Keratinocyte (primary cell): Measurements from ENCODE around the gene CBFA2T3.

Source experiments
- CTCF ChIP-seq, 3 experiments: IDR thresholded peaks in 1 of 3; conservative IDR thresholded peaks in 1 of 3; optimal IDR thresholded peaks in 1 of 3; 2 replicates in 2 of 3; 3 replicates in 1 of 3; pipeline versions ENCODE3 to v1.5.1; 2011; ENCODE audit warnings: low read length in 3 of 3, mild to moderate bottlenecking in 3 of 3, moderate library complexity in 2 of 3, control low read depth in 1 of 3, inconsistent platforms in 1 of 3; ENCODE audit not compliant: insufficient read depth in 2 of 3; ENCODE audit errors: extremely low read depth in 1 of 3
- EZH2 ChIP-seq: IDR thresholded peaks from one replicate; pipeline ENCODE4 v1.6.1; 2012; ENCODE audit warnings: inconsistent platforms, mild to moderate bottlenecking, low read length, moderate library complexity

DNA sequence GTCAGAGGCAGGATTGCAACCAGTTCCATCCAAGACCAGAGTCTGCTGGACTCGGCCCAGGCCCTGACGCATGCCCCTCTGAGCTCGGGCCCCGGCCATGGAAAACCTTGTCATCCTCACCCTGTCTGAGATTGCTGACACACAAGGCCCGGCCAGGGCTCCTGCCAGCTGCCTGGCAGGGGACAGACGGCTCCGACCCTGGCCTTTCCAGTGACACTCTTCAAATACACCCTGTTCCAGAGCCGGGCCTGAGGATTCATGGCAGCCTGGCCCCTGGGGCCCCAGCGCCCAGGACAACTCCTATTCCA, 107.4 kb downstream of the CBFA2T3 start:
- no peak for TF ChIP-seq CTCF (optimal IDR thresholded peaks at IDR 0.05 in 1 of 3, IDR thresholded peaks at IDR 0.05 in 1 of 3, conservative IDR thresholded peaks at IDR 0.05 in 1 of 3; ENCODE audit: extremely low read depth in 1 of 3, insufficient read depth in 2 of 3, low read length in 3 of 3)
- no peak for TF ChIP-seq EZH2
